Adrenal gland (tissue), 5 donors: ENCODE data around the gene C16orf96.

Experiments
- CTCF ChIP-seq, 6 experiments: fragments of 450-650 bp in 4 of 6; fragments of 200-600 bp in 2 of 6; sonication (generic) in 1 of 6; IDR thresholded peaks; 1 replicate in 5 of 6; 2 replicates in 1 of 6; pipeline versions ENCODE4 v1.5.1 to v1.8.0; 2016 to 2021; ENCODE audit warnings: antibody characterized with exemption in 6 of 6, mild to moderate bottlenecking in 2 of 6, moderate library complexity in 1 of 6
- POLR2A ChIP-seq, 2 donors: fragments of 450-650 bp; IDR thresholded peaks; one replicate each; pipeline ENCODE4 v1.6.1; 2017; ENCODE audit warnings: antibody characterized with exemption in 2 of 2, mild to moderate bottlenecking in 2 of 2, moderate library complexity in 1 of 2
- donor health status: DM: no; HTN: no; CAD: no.

- TF ChIP-seq CTCF (IDR thresholded peaks at IDR 0.05) (no peak), POLR2A (IDR thresholded peaks at IDR 0.05) (no peak)
Measured at GRCh38 chr16:4588386-4588785, 32.2 kb downstream of the C16orf96 start.
